IMR-90 (cell line): ENCODE measurements around the gene URB1. TPM values are rescaled to one million over a fixed set of nuclear protein-coding genes. Genes with fewer than 3 reads are reported as not detected.

Experiments used
- ATAC-seq: fragments of 200-7000 bp; cut with Tn5 transposase; 2 replicates; pipeline ENCODE4 v1.9.1; 2020; ENCODE audit warnings: low read depth, mild to moderate bottlenecking, moderate library complexity
- BruUV-seq: library from RNA; stranded (reverse); fragments of 400-500 nt; replicated peaks from 2 replicates; lab custom pipeline; 2021; lab: Mats Ljungman, UMichigan
- CTCF ChIA-PET: fragments of 300-600 bp; formaldehyde crosslinking; extraction: SDS; loops from one replicate; lab custom pipeline; 2021; ENCODE audit warnings: antibody characterized with exemption; lab: Yijun Ruan, JAX
- POLR2A ChIA-PET: fragments of 300-600 bp; sonication (Branson Sonifier 250); formaldehyde crosslinking; loops from one replicate; lab custom pipeline; 2022; ENCODE audit warnings: antibody characterized with exemption; ENCODE audit not compliant: unreplicated experiment; lab: Charles Lee
- DNase-seq: peaks from one replicate; pipeline ENCODE4 v3.0.0; 2013
- H2AFZ ChIP-seq: replicated peaks from 2 replicates; pipeline ENCODE3; 2013; ENCODE audit warnings: low read length, mild to moderate bottlenecking; ENCODE audit not compliant: poor library complexity
- H2AK5ac ChIP-seq: 2 replicates; pipeline ENCODE4 v1.6.1; 2013; ENCODE audit warnings: low read depth, low read length, inconsistent platforms
- H2AK9ac ChIP-seq: replicated peaks from 2 replicates; pipeline ENCODE3; 2013; ENCODE audit warnings: mild to moderate bottlenecking, low read depth, low read length, moderate library complexity; ENCODE audit not compliant: poor library complexity
- H2BK120ac ChIP-seq: 2 replicates; pipeline ENCODE4 v1.6.1; 2013; ENCODE audit warnings: low read depth, low read length, inconsistent platforms
- H2BK15ac ChIP-seq: 3 replicates; pipeline ENCODE4 v1.6.1; 2013; ENCODE audit warnings: low read depth, low read length, inconsistent platforms
- H2BK20ac ChIP-seq: 2 replicates; pipeline ENCODE4 v1.6.1; 2013; ENCODE audit warnings: low read depth, mild to moderate bottlenecking, inconsistent platforms, low read length, moderate library complexity
- H2BK5ac ChIP-seq: 2 replicates; pipeline ENCODE4 v1.6.1; 2013; ENCODE audit warnings: mild to moderate bottlenecking, low read depth, low read length, inconsistent platforms; ENCODE audit not compliant: poor library complexity, severe bottlenecking
- H3K14ac ChIP-seq: replicated peaks from 2 replicates; pipeline ENCODE4 v1.6.1; 2013; ENCODE audit warnings: low read depth, low read length, inconsistent platforms
- H3K18ac ChIP-seq: 2 replicates; pipeline ENCODE4 v1.6.1; 2013; ENCODE audit warnings: low read depth, low read length, control low read depth
- H3K23ac ChIP-seq: 2 replicates; pipeline ENCODE4 v1.6.1; 2013; ENCODE audit warnings: low read depth, low read length, inconsistent platforms
- H3K27ac ChIP-seq: 2 replicates; pipeline ENCODE4 v1.5.1; 2013; ENCODE audit warnings: mild to moderate bottlenecking, control low read depth, low read length; ENCODE audit not compliant: insufficient read depth
- H3K27me3 ChIP-seq: 2 replicates; pipeline ENCODE4 v1.6.1; 2013; ENCODE audit warnings: low read length; ENCODE audit not compliant: control insufficient read depth, insufficient read depth
- H3K36me3 ChIP-seq: 2 replicates; pipeline ENCODE4 v1.6.1; 2013; ENCODE audit warnings: low read length, mixed read lengths; ENCODE audit not compliant: control insufficient read depth, insufficient read depth
- H3K4ac ChIP-seq: 2 replicates; pipeline ENCODE4 v1.6.1; 2013; ENCODE audit warnings: low read depth, low read length, inconsistent platforms
- H3K4me1 ChIP-seq: 2 replicates; pipeline ENCODE4 v1.6.1; 2013; ENCODE audit warnings: low read length, mixed read lengths; ENCODE audit not compliant: control insufficient read depth, insufficient read depth
- H3K4me2 ChIP-seq: 2 replicates; pipeline ENCODE4 v1.6.1; 2013; ENCODE audit warnings: low read depth, mild to moderate bottlenecking, control low read depth, low read length, moderate library complexity
- H3K4me3 ChIP-seq: 2 replicates; pipeline ENCODE4 v1.5.1; 2013; ENCODE audit warnings: low read depth, mild to moderate bottlenecking, control low read depth, low read length, moderate library complexity; ENCODE audit not compliant: insufficient read depth
- H3K56ac ChIP-seq: 2 replicates; pipeline ENCODE4 v1.6.1; 2013; ENCODE audit warnings: low read length, inconsistent platforms; ENCODE audit not compliant: insufficient read depth; ENCODE audit errors: extremely low read depth
- H3K79me1 ChIP-seq, 2 experiments: 2 replicates each; pipeline ENCODE4 v1.6.1; 2013; ENCODE audit warnings: low read length in 2 of 2, inconsistent platforms in 1 of 2, low read depth in 1 of 2
- H3K9ac ChIP-seq: 2 replicates; pipeline ENCODE4 v1.6.1; 2013; ENCODE audit warnings: low read depth, low read length, control low read depth
- H3K9me1 ChIP-seq: 2 replicates; pipeline ENCODE4 v1.6.1; 2013; ENCODE audit warnings: low read length, inconsistent platforms; ENCODE audit not compliant: insufficient read depth
- H3K9me3 ChIP-seq: 2 replicates; pipeline ENCODE4 v1.6.1; 2013; ENCODE audit warnings: low read length; ENCODE audit not compliant: control insufficient read depth, insufficient read depth
- H4K20me1 ChIP-seq: 2 replicates; pipeline ENCODE4 v1.6.1; 2013; ENCODE audit warnings: low read length, inconsistent platforms; ENCODE audit not compliant: insufficient read depth
- H4K5ac ChIP-seq: 2 replicates; pipeline ENCODE4 v1.6.1; 2013; ENCODE audit warnings: mild to moderate bottlenecking, low read depth, low read length, control low read depth
- H4K8ac ChIP-seq, 2 experiments: 2 replicates each; pipeline ENCODE4 v1.6.1; 2013; ENCODE audit warnings: low read depth in 2 of 2, low read length in 2 of 2, control low read depth in 1 of 2, inconsistent platforms in 1 of 2
- H4K91ac ChIP-seq: 2 replicates; pipeline ENCODE4 v1.6.1; 2013; ENCODE audit warnings: low read depth, low read length, inconsistent platforms; ENCODE audit not compliant: insufficient read depth
- RAD21 ChIP-seq: IDR thresholded peaks from 2 replicates; pipeline ENCODE4 v1.6.1; 2012; ENCODE audit warnings: low read length, improper control_type of control experiment
- SMC3 ChIP-seq: fragments of 150-350 bp; IDR thresholded peaks from 2 replicates; pipeline ENCODE4 v1.6.1; 2016; ENCODE audit warnings: low read depth, mild to moderate bottlenecking, antibody characterized with exemption, low read length, moderate library complexity
- WGBS, 2 experiments: methylation state at CpG; one replicate each; pipeline versions ENCODE4 v1.1.5 to v1.1.7; 2013; ENCODE audit warnings: missing lambda C conversion rate in 2 of 2; ENCODE audit not compliant: insufficient read length in 1 of 2; ENCODE audit errors: extremely low coverage in 2 of 2; 5-methylcytosine and 5-hydroxymethylcytosine counted together
- dilution Hi-C: fragments of 300-500 bp; cut with HindIII; formaldehyde crosslinking; loops from one replicate; pipeline ENCODE4 v1.14.3; 2018; ENCODE audit warnings: low sequenced_read_pairs; ENCODE audit not compliant: unreplicated experiment
- in situ Hi-C: fragments of 300-500 bp; cut with MboI; formaldehyde crosslinking; loops from 3 replicates; pipeline ENCODE4 v1.14.3; 2019; ENCODE audit warnings: low sequenced_read_pairs, inconsistent platforms, mixed read lengths
- intact Hi-C: fragments of 100-400 bp; cut with micrococcal nuclease; formaldehyde crosslinking; loops from 2 replicates; pipeline ENCODE4 v1.10.0; 2022
- polyA plus RNA-seq, 3 experiments: library from polyadenylated mRNA; depleted of rRNA; stranded (reverse); fragments of >200 nt; gene quantifications; 2 replicates each; pipeline ENCODE4 v1.2.3, GENCODE V29; 2012; ENCODE audit warnings: low replicate concordance in 1 of 3
- total RNA-seq: library from RNA; depleted of rRNA; stranded (reverse); fragments of >200 nt; gene quantifications from 2 replicates; pipeline ENCODE4 v1.2.3, GENCODE V29; 2012
- TF ChIP-seq, protein P1 (sequence below): conservative IDR thresholded peaks from 2 replicates; pipeline ENCODE4 v1.5.1; 2012; ENCODE audit warnings: mild to moderate bottlenecking, low read depth, low read length, improper control_type of control experiment
- TF ChIP-seq, protein P2 (sequence below): fragments of 150-350 bp; IDR thresholded peaks from 2 replicates; pipeline ENCODE4 v1.6.1; 2016; ENCODE audit warnings: low read depth, mild to moderate bottlenecking, low read length, moderate library complexity, borderline replicate concordance

URB1 gene
- total and polyA plus RNA-seq, 2 of the 4 experiments (the other 2 are of a cell fraction): 9.2 to 12.7 TPM

DNA sequence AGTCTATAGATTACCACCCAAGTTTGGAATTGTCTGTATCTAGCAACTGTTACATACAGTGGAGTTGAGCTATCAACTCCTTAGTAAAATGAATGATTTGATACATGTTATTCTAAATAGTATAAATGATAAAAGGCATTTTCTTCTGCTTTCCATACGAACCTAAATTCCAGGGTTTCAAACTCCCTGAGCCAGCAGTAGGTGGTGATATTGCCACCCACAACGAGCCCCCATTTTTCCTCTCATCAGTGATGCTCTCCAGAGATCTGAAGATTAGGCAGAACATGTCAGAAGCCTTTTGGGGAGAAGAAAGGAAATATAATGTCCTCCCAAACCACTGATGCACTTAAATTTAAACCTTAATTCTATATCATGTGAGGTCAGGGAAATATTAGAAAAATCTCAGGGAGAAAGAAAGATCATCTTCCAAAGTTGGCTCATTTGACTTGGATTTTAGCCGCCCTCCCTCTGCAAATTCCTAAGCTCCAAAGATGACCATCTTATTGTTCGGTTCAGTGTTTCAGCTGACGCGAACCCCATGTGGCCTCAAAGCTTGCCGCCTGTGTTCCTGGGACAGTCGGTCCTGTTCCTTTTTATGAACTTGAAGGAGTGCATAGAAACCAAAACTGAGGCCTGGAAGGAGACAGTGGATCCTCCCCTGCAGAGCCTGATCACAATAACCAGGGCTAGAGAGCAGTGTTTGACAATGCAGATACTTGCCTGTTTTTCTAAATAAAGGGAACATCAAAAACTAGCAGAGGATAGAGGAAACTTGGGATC, 22.0 kb upstream of the URB1 start:
- DNase-seq: peak; percentile 63
- no TSS peak for BruUV-seq
- H2BK15ac ChIP-seq: no peak overlapping the region
- dilution Hi-C loops (no loop called here), in situ Hi-C loops (no loop called here), intact Hi-C loops (loop anchor here (1.0 to 10.0 kb wide), 4 partner anchors 80 to 187 kb away; no protein-coding TSS in a partner anchor)
- no peak overlapping the region for H3K56ac ChIP-seq
- H2BK5ac ChIP-seq: no peak overlapping the region
- WGBS, 2 experiments: no CpG with 5 or more reads among the region's 8 CpGs
- no peak overlapping the region for H2AK5ac ChIP-seq
- no peak overlapping the region for H4K5ac ChIP-seq
- H2BK20ac ChIP-seq: no peak overlapping the region
- POLR2A ChIA-PET: no interaction called here
- peaks cover 10% of the 10 kb centered on the region for H3K4me1 ChIP-seq
- CTCF ChIA-PET: interaction anchor here (0.6 to 1.7 kb wide), 3 partner anchors 153 to 186 kb away, joined by 3 to 9 read pairs (median 4); no protein-coding TSS in a partner anchor
- no peak overlapping the region for H3K14ac ChIP-seq
- H3K9me3 ChIP-seq: no peaks in the 10 kb centered on the region
- no peak overlapping the region for H3K23ac ChIP-seq
- no peak overlapping the region for H3K9ac ChIP-seq
- no peak overlapping the region for H3K27ac ChIP-seq
- H4K91ac ChIP-seq: no peak overlapping the region
- H3K18ac ChIP-seq: no peak overlapping the region
- no peak overlapping the region for H2AK9ac ChIP-seq
- no peaks in the 10 kb centered on the region; the same call in 1 of the 2 replicates for H3K9me1 ChIP-seq
- TF ChIP-seq, protein P1, sequence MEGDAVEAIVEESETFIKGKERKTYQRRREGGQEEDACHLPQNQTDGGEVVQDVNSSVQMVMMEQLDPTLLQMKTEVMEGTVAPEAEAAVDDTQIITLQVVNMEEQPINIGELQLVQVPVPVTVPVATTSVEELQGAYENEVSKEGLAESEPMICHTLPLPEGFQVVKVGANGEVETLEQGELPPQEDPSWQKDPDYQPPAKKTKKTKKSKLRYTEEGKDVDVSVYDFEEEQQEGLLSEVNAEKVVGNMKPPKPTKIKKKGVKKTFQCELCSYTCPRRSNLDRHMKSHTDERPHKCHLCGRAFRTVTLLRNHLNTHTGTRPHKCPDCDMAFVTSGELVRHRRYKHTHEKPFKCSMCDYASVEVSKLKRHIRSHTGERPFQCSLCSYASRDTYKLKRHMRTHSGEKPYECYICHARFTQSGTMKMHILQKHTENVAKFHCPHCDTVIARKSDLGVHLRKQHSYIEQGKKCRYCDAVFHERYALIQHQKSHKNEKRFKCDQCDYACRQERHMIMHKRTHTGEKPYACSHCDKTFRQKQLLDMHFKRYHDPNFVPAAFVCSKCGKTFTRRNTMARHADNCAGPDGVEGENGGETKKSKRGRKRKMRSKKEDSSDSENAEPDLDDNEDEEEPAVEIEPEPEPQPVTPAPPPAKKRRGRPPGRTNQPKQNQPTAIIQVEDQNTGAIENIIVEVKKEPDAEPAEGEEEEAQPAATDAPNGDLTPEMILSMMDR: peak; percentile 68
- TF ChIP-seq, protein P2, sequence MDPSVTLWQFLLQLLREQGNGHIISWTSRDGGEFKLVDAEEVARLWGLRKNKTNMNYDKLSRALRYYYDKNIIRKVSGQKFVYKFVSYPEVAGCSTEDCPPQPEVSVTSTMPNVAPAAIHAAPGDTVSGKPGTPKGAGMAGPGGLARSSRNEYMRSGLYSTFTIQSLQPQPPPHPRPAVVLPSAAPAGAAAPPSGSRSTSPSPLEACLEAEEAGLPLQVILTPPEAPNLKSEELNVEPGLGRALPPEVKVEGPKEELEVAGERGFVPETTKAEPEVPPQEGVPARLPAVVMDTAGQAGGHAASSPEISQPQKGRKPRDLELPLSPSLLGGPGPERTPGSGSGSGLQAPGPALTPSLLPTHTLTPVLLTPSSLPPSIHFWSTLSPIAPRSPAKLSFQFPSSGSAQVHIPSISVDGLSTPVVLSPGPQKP: no peak
- peak; percentile 81 for TF ChIP-seq RAD21
- peak; percentile 72 for TF ChIP-seq SMC3
- H4K20me1 ChIP-seq: no peaks in the 10 kb centered on the region
- H2AFZ ChIP-seq: no peak overlapping the region
- no peaks in the 10 kb centered on the region for H3K36me3 ChIP-seq
- no peak overlapping the region for H3K4me3 ChIP-seq
- ATAC-seq: no peak
- H4K8ac ChIP-seq: no peak overlapping the region
- H3K4ac ChIP-seq: peak overlapping the region; percentile 33; the same call in 1 of the 2 replicates
- H3K79me1 ChIP-seq: no peaks in the 10 kb centered on the region
- H2BK120ac ChIP-seq: no peak overlapping the region
- H3K4me2 ChIP-seq: no peak overlapping the region
- H3K27me3 ChIP-seq: peaks cover 6% of the 10 kb centered on the region; the same call in 1 of the 2 replicates
